HG02970 (cell line): ENCODE measurements around the gene ITIH4.

Experiments
- ATAC-seq: cut with Tn5 transposase; IDR thresholded peaks from one replicate; pipeline ENCODE4 v1.9.1; 2021; ENCODE audit warnings: mild to moderate bottlenecking, moderate library complexity, moderate number of reproducible peaks; ENCODE audit not compliant: unreplicated experiment, low FRiP score

ITIH4 gene

GRCh38 chr3:52834871-52835501 lies 4.5 kb upstream of the ITIH4 start, which contains the start of gene MUSTN1:
Gene MUSTN1 (minus strand): TSS chr3:52835019. CDS start chr3:52834948, 71 bp downstream.
- no peak for ATAC-seq

- no peak for ATAC-seq
Observed at GRCh38 chr3:52833202-52833601, 2.7 kb upstream of the ITIH4 start.

- ATAC-seq: no peak
Observed at GRCh38 chr3:52831500-52832301, 1.2 kb upstream of the ITIH4 start.

- ATAC-seq: no peak
Observed at GRCh38 chr3:52829906-52830463, 487 bp downstream of the ITIH4 start.

- ATAC-seq: no peak
Observed at GRCh38 chr3:52829482-52829881, 990 bp downstream of the ITIH4 start.

GRCh38 chr3:52827866-52828376 lies 2.6 kb downstream of the ITIH4 start:
- no peak for ATAC-seq

- no peak for ATAC-seq
Observed at GRCh38 chr3:52827441-52827840, 3.0 kb downstream of the ITIH4 start.

- ATAC-seq: no peak
Observed at GRCh38 chr3:52824037-52824436, 6.4 kb downstream of the ITIH4 start.

GRCh38 chr3:52822363-52822762 lies 8.1 kb downstream of the ITIH4 start:
- no peak for ATAC-seq

- ATAC-seq: no peak
Observed at GRCh38 chr3:52820736-52821135, 9.7 kb downstream of the ITIH4 start.

GRCh38 chr3:52819936-52820335 lies 10.5 kb downstream of the ITIH4 start:
- no peak for ATAC-seq

GRCh38 chr3:52817860-52818259 lies 12.6 kb downstream of the ITIH4 start:
- ATAC-seq: no peak

- no peak for ATAC-seq
Observed at GRCh38 chr3:52817221-52817620, 13.3 kb downstream of the ITIH4 start.

GRCh38 chr3:52816654-52817053 lies 13.8 kb downstream of the ITIH4 start:
- ATAC-seq: no peak

GRCh38 chr3:52816199-52816598 lies 14.3 kb downstream of the ITIH4 start:
- ATAC-seq: no peak

- no peak for ATAC-seq
Observed at GRCh38 chr3:52813810-52814209, 16.7 kb downstream of the ITIH4 start.

GRCh38 chr3:52811452-52812011 lies 18.9 kb downstream of the ITIH4 start:
- no peak for ATAC-seq

- ATAC-seq: no peak
Observed at GRCh38 chr3:52810923-52811322, 19.5 kb downstream of the ITIH4 start.

- no peak for ATAC-seq
Observed at GRCh38 chr3:52809662-52810377, 20.7 kb downstream of the ITIH4 start.

- no peak for ATAC-seq
Observed at GRCh38 chr3:52809149-52809548, 21.3 kb downstream of the ITIH4 start.
